ENCODE data around the gene PTPN11.

PTPN11 gene

GRCh38 chr12:112535637-112536366 is 117.1 kb downstream of the PTPN11 start:
- TF ChIP-seq CTCF (IDR thresholded peaks at IDR 0.05): no peak

GRCh38 chr12:112536367-112536730 is 117.6 kb downstream of the PTPN11 start:
- H3K9ac ChIP-seq: no peak overlapping the region

More at GRCh38 chr12:112535637-112536366, 117.1 kb downstream of the PTPN11 start:
- no peak overlapping the region for H3K27ac ChIP-seq
- H3K79me2 ChIP-seq: no peaks in the 10 kb centered on the region
- H3K4me3 ChIP-seq (ENCODE audit: low read depth, low read length): no peak overlapping the region
- H3K27me3 ChIP-seq (ENCODE audit: control insufficient read depth, insufficient read depth, low read length): no peaks in the 10 kb centered on the region
- no peaks in the 10 kb centered on the region for H3K36me3 ChIP-seq (ENCODE audit: control insufficient read depth, insufficient read depth, low read length)
- no peak overlapping the region for H3K4me2 ChIP-seq (ENCODE audit: low read length)
- no peaks in the 10 kb centered on the region for H3K9me3 ChIP-seq (ENCODE audit: control insufficient read depth, low read length)
- H3K9ac ChIP-seq: no peak overlapping the region
- no peaks in the 10 kb centered on the region for H3K4me1 ChIP-seq
- no peak overlapping the region for H2AFZ ChIP-seq

GRCh38 chr12:112537710-112538396 is 119.1 kb downstream of the PTPN11 start:
- no peaks in the 10 kb centered on the region for H3K27me3 ChIP-seq (ENCODE audit: control insufficient read depth, insufficient read depth, low read length)
- H3K4me1 ChIP-seq: no peaks in the 10 kb centered on the region
- TF ChIP-seq CTCF (IDR thresholded peaks at IDR 0.05): no peak
- H3K4me3 ChIP-seq (ENCODE audit: low read depth, low read length): no peak overlapping the region
- no peaks in the 10 kb centered on the region for H3K79me2 ChIP-seq
- H2AFZ ChIP-seq: no peak overlapping the region
- no peak overlapping the region for H3K27ac ChIP-seq
- no peak overlapping the region for H3K4me2 ChIP-seq (ENCODE audit: low read length)
- H3K9ac ChIP-seq: no peak overlapping the region
- no peaks in the 10 kb centered on the region for H3K9me3 ChIP-seq (ENCODE audit: control insufficient read depth, low read length)
- H3K36me3 ChIP-seq (ENCODE audit: control insufficient read depth, insufficient read depth, low read length): no peaks in the 10 kb centered on the region

More at GRCh38 chr12:112536367-112536730, 117.6 kb downstream of the PTPN11 start:
- no peaks in the 10 kb centered on the region for H3K4me1 ChIP-seq
- no peaks in the 10 kb centered on the region for H3K27me3 ChIP-seq (ENCODE audit: control insufficient read depth, insufficient read depth, low read length)
- H3K79me2 ChIP-seq: no peaks in the 10 kb centered on the region
- H3K4me3 ChIP-seq (ENCODE audit: low read depth, low read length): no peak overlapping the region
- no peaks in the 10 kb centered on the region for H3K9me3 ChIP-seq (ENCODE audit: control insufficient read depth, low read length)
- H3K36me3 ChIP-seq (ENCODE audit: control insufficient read depth, insufficient read depth, low read length): no peaks in the 10 kb centered on the region
- TF ChIP-seq CTCF (IDR thresholded peaks at IDR 0.05): no peak
- H3K27ac ChIP-seq: no peak overlapping the region
- no peak overlapping the region for H3K4me2 ChIP-seq (ENCODE audit: low read length)
- H2AFZ ChIP-seq: no peak overlapping the region

GRCh38 chr12:112538740-112539139 is 120.0 kb downstream of the PTPN11 start:
- no peak overlapping the region for H3K4me3 ChIP-seq (ENCODE audit: low read depth, low read length)
- no peak overlapping the region for H3K4me2 ChIP-seq (ENCODE audit: low read length)

More at GRCh38 chr12:112538740-112539139, 120.0 kb downstream of the PTPN11 start:
- H3K27ac ChIP-seq: no peak overlapping the region
- no peak for TF ChIP-seq CTCF (IDR thresholded peaks at IDR 0.05)
- no peak overlapping the region for H3K9ac ChIP-seq
- no peaks in the 10 kb centered on the region for H3K36me3 ChIP-seq (ENCODE audit: control insufficient read depth, insufficient read depth, low read length)
- H2AFZ ChIP-seq: no peak overlapping the region
- no peaks in the 10 kb centered on the region for H3K27me3 ChIP-seq (ENCODE audit: control insufficient read depth, insufficient read depth, low read length)
- H3K9me3 ChIP-seq (ENCODE audit: control insufficient read depth, low read length): no peaks in the 10 kb centered on the region
- H3K4me1 ChIP-seq: no peaks in the 10 kb centered on the region
- H3K79me2 ChIP-seq: no peaks in the 10 kb centered on the region

All from parathyroid adenoma (tissue), 2 donors.